Activated CD8-positive, alpha-beta memory T cell treated with anti-CD3 and anti-CD28 coated beads for 24 hours (primary cell): ENCODE results near the gene CORO2B.
A peak's percentile ranks its signal among the peaks of the same experiment; 100 is the strongest.

Experiments used
- DNase-seq: peaks from one replicate; pipeline ENCODE4 v3.0.0-alpha.2; 2020

The CORO2B gene

DNA sequence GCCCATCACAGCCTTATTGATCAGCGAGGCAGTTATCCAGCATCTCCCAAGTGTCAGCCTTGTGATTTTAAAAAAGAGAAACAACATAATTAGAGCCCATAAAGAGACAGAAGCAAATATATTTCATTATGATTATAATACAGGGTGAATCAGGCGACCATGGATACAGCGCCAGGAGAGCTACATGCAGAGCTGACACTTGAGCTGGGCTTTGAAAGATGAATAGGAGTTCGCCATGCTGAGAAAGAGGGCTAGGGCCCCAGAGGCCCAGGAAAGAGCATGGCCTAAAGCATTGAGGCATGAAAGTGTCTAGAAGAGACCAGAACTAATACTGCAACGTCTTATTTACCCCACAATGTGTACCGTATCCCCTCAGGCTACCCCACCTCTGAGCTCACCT lies 4.2 kb upstream of the CORO2B start:
- no peak for DNase-seq

DNA sequence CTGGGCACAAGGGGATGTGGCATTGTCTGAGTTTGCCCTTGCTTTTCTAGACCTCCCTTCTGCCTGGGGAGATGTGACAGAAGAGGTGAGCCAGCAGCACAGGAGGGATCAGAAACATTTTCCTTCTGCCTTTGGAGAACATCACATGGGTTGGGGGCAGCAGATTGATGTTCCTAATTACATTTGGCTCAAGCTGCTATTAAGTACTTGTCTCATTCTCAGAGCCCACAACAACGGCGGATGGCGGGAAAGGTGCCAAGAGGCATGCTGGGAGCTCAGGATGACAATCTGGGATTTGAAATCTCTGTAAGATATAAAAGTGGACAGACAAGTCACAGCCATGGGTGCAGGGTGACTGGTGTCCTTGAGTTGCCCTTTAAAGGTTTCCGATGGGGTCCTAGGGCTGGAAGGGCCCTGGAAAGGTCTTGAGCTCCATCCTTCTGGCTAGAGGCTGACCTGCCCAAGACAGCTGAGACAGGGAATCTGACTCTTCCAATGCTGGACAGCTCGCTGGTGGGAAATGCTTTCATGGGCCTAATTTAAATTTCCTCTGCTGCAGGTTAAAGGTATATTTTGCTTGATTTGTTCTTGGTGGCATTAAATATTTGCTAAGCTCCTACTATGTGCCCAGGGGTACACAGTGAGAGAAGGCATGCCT lies 2.4 kb upstream of the CORO2B start:
- DNase-seq, result no peak

DNA sequence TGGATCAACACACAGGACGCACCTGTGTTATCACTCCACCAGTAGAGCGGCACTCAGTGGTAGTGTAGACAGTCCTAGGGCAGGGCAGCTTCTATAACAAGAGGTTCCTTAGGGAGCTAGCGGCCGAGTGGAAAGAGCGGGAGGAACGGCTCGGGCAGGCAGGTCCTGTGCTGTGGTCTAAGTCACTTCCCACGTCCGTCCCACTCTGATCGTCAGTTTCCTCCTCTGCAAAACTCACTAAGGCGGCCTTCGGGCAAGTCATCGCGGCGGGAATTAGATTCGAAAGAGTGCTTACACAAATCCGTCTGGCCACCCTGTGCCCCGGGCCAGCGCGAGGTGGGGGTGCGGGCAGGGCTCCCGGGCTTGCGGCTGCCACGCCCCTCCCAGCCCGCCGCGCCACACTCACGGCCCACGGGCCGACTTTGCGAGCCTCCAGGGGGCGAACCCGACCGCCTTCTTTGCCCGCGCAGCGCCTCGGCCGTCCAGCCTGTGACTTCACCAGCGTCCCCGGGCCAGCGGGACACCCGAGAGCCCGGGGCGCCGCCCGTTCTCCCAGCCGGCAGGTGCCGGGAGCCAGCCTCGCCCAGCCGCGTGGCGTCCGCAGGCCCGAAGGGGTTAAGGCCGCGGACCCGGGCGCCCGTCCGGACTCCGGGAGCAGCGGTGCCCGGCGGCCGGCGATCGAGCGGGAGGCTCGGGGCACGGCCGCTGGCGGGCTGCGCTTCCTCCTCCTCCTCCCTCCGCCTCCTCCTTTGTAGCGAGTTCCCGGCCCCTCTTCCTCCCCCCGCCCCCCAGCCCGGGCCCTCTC lies 416 bp upstream of the CORO2B start:
- DNase-seq, result peak; percentile 72

DNA sequence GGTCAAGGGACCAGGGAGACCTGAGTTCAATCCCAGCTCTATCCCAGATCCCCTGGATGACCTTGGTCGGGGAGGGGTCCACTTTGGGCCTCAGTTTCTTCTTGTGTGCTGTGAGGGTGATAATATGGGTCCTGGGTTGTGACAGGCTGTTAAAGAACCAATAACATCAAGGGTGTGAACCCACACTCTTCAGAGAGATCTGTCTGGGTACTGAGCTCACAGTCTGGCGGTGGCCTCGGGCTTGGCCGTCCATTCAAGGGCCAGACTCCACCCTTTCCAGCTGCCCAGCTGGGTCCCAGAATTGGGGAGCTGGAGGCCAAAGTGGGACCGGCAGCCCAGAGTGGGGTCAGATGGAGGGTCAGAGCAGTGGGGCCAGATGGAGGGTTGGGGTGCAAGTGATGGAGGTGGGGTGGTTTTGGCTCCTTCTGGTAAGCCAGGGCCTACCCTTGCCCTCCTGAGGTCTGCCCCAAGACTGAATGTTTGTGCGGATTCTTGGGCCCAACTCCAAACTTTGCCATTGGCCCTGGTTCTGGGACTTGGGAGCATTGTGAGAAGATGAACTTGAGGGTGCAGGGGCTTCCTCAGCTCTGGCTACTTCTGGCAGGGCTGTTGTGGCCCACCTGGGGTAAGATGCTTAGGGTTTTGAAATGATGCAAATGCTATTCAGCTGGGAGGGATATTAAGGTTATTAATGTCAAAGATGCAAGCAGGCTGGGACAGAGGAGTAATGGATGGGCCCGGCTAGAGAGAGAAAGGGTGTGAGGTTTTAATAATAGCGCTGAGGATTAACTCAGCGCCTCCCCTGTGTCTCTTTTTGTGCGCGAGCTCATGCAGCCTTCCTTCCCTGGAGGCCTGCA lies 1.5 kb downstream of the CORO2B start:
- DNase-seq, result no peak

DNA sequence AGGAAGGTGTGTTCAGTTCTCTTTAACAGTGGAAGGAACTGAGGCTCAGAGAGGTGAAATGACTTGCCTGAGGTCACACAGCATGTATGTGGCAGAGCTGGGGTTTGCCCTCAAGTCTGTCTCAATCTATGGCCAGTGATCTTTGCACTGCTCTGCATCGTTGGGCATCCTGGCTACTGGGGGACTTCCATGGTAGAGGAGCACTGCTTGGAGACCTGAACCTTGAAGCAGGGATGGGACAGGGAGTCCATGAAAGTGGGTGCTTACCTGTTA lies 2.0 kb downstream of the CORO2B start:
- no peak for DNase-seq

DNA sequence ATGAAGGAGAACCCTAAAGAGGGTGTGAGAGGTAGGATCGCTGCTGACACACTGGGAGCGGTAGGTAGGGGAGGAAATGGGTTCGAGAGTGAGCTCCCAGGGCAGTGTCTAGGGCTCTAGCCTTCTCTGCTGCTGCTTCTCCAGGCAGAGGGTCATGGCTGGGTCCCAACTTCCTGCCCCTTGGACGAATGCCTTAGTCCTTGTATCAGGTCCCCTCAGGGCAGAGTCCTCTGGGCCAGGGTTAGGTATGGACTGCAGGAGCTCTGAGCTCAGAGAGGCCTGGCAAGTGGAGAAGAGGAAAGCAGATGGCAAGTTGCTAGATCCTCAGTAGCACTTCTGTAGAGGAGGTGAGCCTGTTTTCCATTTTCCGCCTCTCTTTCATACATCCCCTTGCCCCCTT lies 2.9 kb downstream of the CORO2B start:
- no peak for DNase-seq

DNA sequence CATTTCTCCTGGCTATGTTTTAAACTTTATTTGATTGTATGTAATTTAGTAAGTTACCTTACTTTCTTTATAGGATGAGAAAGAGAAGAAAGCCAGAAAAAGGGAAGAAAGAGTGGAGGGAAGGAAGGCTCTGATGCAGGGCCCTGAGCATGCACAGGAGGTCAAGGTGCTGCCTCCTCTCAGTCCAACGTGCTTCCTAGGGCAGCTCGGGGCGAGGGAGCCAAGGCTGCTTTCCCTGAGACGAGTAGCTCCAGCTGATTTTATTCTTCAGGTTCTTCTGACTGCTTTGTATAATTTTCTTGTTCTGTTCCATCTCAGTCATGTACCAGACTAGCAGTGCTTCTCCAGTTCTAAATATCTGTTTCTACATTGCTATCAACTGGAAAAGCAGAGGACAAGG lies 3.4 kb downstream of the CORO2B start:
- no peak for DNase-seq

DNA sequence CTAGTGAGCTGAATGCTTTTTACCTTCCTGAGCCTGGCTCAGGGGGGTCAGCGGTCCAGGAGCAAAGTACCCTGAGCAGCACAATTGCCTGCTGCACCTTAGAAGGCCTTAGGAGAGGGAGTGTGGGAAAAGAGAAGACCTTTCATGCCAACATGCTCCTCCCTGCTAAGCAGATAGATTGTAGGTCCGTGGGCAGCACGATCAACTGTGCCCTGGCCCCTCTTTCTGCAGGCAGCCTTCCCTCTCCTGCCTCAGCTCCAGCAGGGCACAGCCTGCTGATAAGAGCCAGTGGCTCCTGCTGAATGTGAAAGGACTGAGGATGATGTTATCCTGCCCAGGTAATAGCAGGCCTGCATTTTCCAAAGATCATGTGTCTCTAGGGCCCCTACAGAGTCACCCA lies 4.1 kb downstream of the CORO2B start:
- DNase-seq, result no peak

DNA sequence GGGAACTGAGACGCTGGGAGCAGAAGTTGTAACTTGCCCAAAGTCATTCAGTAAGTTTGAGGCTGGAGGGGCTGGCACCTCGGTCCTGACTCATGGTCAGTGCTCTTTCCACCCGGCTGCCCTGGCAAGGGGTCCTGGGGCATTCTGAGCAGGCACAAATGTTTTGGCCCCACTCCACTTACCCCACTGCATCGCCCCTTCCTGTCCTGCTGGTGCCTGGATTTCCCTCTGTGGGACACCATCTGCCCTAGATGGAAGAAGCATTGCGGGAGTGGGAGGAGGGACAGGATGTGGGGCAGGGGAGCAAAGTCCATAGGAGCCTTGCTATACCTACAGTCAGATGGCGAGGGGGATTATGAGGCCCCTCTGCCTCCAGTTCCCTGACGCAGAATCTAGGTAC lies 4.5 kb downstream of the CORO2B start:
- DNase-seq, result no peak

DNA sequence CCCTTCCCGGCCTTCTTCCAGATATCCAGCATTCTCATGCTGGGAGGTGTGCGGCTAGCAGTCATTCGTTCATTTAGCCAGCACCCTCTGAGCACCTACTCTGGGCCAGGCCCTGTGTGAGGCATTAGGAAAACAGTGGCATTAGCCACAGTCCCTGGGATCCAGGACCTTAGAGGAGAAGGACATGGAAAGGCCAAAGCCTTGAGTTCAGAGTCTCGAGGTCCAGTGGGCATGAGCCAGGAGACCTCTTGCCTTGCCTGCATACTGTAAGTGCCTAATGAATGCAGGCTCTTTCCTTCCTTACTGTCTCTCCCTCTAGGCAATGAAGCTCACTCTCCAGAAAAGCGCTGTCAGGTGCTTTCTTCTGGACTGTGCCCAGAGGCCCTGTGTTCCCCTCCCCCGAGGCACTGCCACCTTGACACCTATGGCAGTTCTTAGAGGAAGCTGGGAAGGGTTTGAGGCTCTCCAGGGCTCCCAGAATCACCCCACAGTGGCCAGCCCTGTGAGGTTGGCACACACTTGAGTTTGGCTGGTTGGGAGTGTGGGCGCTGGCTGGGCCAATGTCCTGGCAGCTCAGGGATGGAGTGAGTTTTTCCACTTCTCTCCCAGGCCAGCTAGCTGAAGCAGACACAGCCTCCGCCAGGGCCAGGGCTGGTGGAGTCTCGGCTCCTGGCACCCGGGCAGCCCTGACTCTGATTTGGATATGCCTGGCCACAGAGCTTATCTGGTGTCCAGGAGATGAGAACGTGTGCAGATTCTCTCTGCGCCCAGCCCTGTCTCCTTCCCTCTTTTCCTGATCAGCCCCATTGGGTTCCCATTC lies 5.4 kb downstream of the CORO2B start:
- DNase-seq, result no peak

DNA sequence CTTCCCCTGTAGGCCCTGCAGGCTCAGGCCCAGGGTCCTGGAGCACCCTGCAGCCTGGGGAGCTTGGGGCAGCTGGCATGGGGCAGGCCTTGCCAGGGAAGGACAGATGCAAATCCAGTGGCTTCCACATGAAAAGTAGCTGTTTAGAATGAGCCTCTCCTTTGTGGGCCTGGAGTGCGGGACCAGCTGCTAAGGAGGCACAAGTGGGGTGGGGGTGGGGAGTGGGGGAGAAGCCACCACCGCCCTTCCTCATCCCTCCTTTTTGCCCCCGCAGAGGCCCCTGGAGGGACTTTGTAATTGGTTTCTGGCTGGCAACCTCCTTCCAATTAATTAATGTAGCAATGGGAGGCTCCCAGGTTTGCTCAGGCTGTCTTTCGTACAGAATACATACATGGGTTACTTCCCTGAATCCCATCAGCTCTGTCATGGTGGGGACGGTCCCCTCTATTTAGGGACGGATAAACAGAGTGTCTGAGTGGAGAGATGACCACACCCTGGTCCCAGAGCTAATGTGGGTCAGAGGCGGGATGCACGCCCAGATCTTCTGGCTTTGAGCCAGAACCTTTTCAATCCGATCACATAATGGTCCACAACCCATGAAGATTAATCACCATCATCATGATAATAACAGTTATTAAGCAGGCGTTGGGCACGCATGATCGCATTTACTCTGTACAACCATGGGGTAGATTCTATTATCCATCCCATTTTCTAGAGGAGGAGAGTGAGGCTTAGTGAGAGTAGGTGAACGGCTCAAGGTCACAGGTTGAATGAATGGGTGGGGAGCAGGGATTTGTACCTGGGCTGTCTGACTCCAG lies 6.2 kb downstream of the CORO2B start:
- DNase-seq, result no peak

DNA sequence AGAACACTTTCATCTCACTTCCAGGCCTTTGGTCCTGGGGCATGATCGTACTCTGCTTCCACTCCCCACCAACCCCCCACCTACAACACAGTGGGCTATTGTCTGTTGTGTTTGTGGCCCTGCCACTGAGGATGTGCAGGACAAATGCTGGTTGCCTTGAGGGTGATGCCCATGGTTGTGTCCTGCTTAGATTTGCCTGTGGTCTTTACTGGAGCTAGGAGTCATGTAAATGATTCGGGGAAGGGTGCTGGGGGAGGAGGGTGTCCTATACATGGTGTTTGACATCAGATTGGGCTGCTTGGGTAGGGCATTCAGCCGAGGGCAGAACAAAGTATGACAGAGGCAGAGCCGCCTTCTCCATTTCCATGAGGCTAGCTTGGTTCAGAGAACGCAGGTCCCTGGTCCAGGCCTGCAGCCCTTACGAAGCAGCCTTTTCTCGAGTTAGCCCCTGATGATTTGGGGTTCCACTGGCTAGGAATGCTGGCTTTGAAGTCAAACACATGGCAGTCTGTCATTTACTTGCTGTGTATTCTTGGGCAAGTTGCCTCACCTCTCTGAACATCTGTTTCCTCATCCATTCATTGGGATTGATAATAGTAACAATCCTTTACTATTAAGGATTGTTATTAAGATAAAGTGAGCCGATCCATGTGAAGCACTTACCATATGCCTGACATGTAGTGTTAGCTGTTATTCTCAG lies 6.9 kb downstream of the CORO2B start:
- DNase-seq, result no peak

DNA sequence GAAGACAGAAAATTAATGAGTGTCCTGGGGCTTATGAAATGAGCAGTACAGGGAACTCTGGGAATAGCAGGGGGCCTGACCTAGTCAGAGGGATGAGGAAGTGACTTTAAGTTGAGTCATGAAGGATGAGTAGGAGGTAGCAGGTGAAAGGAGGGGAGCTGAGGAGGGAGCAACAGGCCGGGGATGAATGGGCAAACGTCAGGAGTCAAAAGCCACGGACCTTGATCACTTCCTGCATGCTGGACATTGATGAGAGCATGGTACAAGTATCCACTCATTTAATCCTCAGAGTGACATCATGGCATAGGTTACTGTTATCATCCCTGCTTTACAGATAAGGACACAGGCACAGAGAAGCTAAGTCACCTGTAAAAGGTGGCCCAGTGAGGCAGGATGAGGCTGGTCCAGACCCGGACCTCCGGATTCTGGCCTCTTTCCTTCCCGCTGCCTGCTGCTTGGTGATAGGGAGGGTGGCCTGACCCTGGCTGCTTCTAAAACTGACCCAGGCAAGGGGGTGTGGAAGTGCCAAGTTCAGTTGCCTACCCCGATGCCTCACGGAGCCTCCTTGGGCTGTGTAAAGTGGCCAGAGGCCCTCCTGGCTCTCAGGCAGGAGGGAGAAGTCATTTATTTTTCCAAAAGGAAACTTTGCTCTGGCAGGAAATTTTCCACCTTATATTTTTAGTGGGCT lies 7.6 kb downstream of the CORO2B start:
- DNase-seq, result no peak

DNA sequence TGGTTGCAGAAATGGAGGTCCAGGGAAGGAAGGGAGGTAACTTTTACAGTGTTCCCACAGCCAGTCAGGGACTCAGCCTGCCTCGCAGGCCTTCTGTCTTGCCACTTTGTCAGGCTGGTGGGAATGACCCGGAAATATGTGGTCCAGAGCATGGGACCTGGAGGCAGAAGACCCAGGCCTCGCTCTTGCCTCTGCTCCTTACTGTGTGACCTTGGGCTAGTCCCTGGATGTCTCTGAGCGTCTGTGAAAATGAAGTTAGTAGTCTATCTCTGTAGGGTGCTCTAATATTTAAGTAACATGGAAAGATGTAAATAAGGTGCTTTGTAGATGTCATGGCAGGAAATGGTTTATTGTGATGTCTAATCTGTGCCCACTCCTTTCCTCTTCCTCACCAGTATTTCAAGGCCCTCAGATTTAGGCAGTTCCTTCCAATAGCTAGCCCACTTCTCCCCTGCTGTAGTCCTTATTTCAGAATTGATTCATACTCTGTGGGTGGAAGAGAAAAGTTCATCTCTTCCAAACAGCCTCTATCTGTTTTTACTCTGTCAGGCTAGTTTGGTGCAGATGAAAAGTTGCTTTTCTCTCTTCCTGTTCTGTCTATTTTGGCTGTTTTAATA lies 9.1 kb downstream of the CORO2B start:
- no peak for DNase-seq

DNA sequence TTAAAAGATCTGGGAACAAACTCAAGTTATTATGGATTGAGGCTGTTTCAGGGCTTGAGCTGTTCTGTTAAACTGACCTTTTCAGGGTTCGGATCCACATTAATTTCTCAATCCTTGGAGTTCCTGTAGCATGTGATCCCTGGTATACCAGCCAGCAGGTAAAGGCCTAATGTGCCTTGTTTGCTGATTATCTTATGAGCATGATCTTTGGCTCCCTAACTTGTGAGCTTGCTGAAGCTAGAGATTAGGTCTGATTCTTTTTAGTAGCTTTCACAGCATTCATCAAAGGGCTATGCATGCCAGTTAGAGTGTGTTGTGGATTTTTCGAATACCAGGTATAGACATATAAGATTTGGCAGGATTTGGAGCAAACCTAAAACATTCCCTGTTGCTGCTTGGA lies 10.3 kb downstream of the CORO2B start:
- DNase-seq, result no peak

DNA sequence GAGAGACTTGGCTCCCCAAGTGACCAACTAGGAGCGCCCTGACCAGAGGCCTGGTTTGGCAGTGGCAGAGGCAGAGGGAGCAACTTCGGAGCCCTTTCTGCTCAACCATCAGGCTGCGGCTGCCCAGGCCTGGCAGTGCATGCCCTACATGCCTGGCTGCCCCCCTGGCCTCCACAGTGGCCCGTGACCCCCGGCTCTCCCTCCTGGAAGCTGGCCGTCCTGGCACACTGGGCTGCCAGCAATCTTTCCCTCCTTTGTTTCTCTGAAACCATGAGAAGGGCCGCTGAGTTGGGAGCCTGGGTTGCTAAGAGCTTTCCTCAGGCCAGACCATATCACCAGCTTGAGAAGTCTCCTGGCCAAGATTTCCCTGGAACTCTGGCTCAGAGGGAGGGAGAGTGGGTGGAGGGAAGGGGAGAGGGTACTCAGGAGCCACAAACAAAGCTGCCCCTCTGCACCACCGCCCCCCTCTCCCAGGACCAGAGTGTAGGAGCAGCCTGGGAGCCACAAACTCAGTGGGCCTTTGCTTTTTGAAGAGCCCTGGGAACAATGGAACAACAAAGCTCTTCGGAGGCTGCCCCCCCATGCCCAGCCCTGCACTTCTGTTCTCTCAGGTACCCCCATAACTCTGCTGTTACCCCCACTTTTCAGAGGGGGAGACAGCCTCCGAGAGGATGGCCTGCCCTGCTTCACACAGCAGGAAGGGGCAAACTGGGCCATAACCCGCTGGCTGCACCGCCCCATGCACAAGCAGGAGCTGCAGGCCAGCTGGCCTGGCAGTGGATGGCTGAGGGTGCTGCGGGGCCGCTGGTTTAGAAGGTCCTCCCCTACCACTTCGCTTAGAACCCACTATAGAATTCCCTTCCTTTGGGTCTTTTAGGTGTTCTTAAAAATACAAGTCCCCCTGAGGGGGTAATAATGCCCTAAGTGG lies 11.3 kb downstream of the CORO2B start:
- DNase-seq, result no peak

DNA sequence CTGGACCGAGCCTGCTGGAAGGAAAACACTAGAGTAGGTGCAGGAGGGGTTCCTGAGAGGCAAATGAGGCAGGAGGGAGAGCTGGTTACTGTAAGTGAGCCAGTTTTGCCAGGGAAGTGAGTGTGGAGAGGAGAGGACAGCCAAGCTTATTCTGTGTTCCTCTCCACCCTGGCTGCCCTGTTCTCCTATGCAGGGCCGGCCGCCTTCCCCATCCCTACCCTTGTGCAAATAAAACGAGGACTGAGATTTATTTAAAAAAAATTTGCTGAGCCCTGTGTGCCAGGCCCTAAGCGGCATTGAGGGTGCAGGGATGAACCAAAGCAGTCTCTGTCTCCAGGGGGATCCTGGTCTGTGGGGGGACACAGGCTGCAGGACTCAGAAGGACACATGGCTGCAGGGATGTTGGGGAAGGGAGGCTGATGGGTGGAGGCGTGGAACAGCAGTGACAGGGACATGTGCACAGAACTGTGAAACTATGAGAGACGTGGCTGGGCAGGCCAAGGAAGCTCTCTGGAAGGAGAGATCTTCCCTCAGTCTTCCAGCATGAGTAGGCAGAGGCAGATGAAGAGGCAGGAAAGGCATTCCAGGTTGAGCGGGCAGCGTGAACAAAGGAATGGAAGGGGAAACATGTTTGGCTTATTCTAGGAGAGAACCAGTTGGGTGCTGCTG lies 12.1 kb downstream of the CORO2B start:
- no peak for DNase-seq

DNA sequence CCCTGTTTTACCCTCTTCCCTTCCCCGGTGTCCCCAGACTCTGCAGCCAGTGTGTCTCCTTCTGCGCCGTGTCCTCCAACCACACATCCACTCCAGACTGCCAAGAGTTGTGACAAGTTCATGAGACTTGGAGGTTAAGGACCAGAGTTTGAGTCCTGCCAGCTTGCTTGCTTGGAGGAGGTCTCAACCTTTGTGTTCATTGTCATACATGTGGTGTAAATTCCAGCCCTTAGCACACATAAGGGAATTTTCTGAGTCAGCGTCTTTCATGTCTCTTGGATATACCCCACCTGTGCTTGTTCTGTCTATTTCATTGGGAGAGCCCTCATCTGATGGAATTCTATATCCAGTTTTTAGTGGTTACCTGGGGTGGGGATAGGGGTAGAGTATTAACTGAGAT lies 13.3 kb downstream of the CORO2B start:
- DNase-seq, result no peak

DNA sequence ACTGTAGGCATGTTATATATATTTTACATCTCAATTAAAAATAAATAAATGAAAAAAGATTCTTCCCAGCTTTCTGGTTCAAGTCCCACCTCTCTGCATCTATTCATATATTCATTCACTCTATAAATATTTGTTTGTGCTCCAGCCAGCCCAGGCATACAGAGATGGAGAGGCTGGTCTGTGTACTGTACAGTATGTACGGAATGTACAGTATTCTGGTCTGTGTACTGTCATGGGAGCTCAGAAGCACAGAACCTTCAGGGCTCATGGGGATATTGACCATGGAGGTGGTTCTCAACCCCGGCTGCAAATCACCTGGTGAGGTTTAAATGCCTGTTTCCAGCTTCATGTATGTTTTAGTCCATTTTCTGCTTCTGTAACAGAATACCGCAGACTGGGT lies 13.8 kb downstream of the CORO2B start:
- DNase-seq, result no peak
